IPS DF 4.7 (cell line): ENCODE measurements around the gene MERTK.
"Not testable (repeated sequence)": the region's sequence is repeated elsewhere in the genome, so short reads cannot be mapped to it uniquely, and the experiment has no call there.

ENCODE experiments used
- DNase-seq: peaks from one replicate; pipeline ENCODE4 v3.0.0-alpha.2; 2013; ENCODE audit warnings: low spot score; ENCODE audit errors: extremely low read depth

Gene MERTK

GRCh38 chr2:112040066-112040465, 141.7 kb downstream of the MERTK start:
- DNase-seq: not testable (repeated sequence)

- not testable (repeated sequence) for DNase-seq
These were observed 143.1 kb downstream of the MERTK start for GRCh38 chr2:112041460-112041859.

- DNase-seq: no peak
These were observed 147.1 kb downstream of the MERTK start for GRCh38 chr2:112045446-112046014.

- no peak for DNase-seq
These were observed 147.8 kb downstream of the MERTK start for GRCh38 chr2:112046231-112046630.

GRCh38 chr2:112047537-112048235, 149.3 kb downstream of the MERTK start:
- DNase-seq: no peak

GRCh38 chr2:112048236-112048592, 149.8 kb downstream of the MERTK start:
- DNase-seq: no peak

GRCh38 chr2:112048887-112049286, 150.5 kb downstream of the MERTK start:
- DNase-seq: no peak

GRCh38 chr2:112050316-112050715, 151.9 kb downstream of the MERTK start:
- no peak for DNase-seq

GRCh38 chr2:112053917-112054846, 155.8 kb downstream of the MERTK start:
- DNase-seq: no peak

GRCh38 chr2:112054847-112055729, 156.7 kb downstream of the MERTK start, which contains the start of gene TMEM87B:
Gene TMEM87B (plus strand): TSS chr2:112055269. CDS start chr2:112055592, 323 bp downstream.
- no peak for DNase-seq

GRCh38 chr2:112055730-112056625, 157.6 kb downstream of the MERTK start:
- DNase-seq: no peak

- DNase-seq: no peak
These were observed 158.2 kb downstream of the MERTK start for GRCh38 chr2:112056626-112056987.

- DNase-seq: no peak
These were observed 161.3 kb downstream of the MERTK start for GRCh38 chr2:112059671-112060070.

GRCh38 chr2:112061299-112061698, 162.9 kb downstream of the MERTK start:
- DNase-seq: no peak

- DNase-seq: no peak
These were observed 163.4 kb downstream of the MERTK start for GRCh38 chr2:112061840-112062239.

- DNase-seq: no peak
These were observed 164.5 kb downstream of the MERTK start for GRCh38 chr2:112062894-112063293.

GRCh38 chr2:112065486-112065885, 167.1 kb downstream of the MERTK start:
- DNase-seq: no peak

GRCh38 chr2:112065966-112066365, 167.6 kb downstream of the MERTK start:
- no peak for DNase-seq

GRCh38 chr2:112069794-112070193, 171.4 kb downstream of the MERTK start:
- DNase-seq: not testable (repeated sequence)

GRCh38 chr2:112073875-112074274, 175.5 kb downstream of the MERTK start:
- DNase-seq: no peak
